GM12878 (cell line): ENCODE data around the gene LARP6. TPM values are rescaled to one million over a fixed set of nuclear protein-coding genes. Genes with fewer than 3 reads are reported as not detected.

Experiments used
- ATAC-seq: fragments of 200-7000 bp; cut with Tn5 transposase; 3 replicates; pipeline ENCODE4 v1.9.1; 2020; ENCODE audit warnings: mild to moderate bottlenecking, moderate library complexity
- BruUV-seq: library from RNA; stranded (reverse); fragments of 400-500 nt; replicated peaks from 2 replicates; lab custom pipeline; 2021; lab: Mats Ljungman, UMichigan
- CTCF ChIA-PET: fragments of 300-600 bp; sonication (Branson Sonifier 250); formaldehyde crosslinking; extraction: SDS; loops from one replicate; lab custom pipeline; 2021; ENCODE audit warnings: inconsistent platforms; lab: Yijun Ruan, JAX
- POLR2A ChIA-PET: fragments of 350-600 bp; formaldehyde crosslinking; extraction: SDS; loops from one replicate; lab custom pipeline; 2021; ENCODE audit warnings: inconsistent platforms; lab: Charles Lee
- RAD21 ChIA-PET: fragments of 300-600 bp; sonication (Branson Sonifier 250); formaldehyde crosslinking; loops from one replicate; lab custom pipeline; 2023; ENCODE audit warnings: antibody characterized with exemption; ENCODE audit not compliant: unreplicated experiment; lab: Charles Lee
- SMC1A ChIA-PET: fragments of 300-600 bp; sonication (Branson Sonifier 250); formaldehyde crosslinking; loops from one replicate; lab custom pipeline; 2023; ENCODE audit not compliant: unreplicated experiment, uncharacterized antibody; lab: Charles Lee
- DNase-seq: peaks from one replicate; pipeline ENCODE4 v3.0.0-alpha.2; 2011; ENCODE audit warnings: low read depth, low spot score
- FAIRE-seq: peaks from 3 replicates; lab custom pipeline; 2011; peaks lifted over from hg19 to GRCh38; lab: Jason Lieb, UNC
- H2AFZ ChIP-seq: 2 replicates; pipeline ENCODE4 v1.6.0; 2011; ENCODE audit warnings: low read depth, low read length, control low read depth; ENCODE audit not compliant: control insufficient read depth
- H3K27ac ChIP-seq: 2 replicates; pipeline ENCODE4 v1.5.1; 2011; ENCODE audit warnings: control low read depth; ENCODE audit not compliant: control insufficient read depth, insufficient read depth
- H3K27me3 ChIP-seq, 2 experiments: replicated peaks in 1 of 2; 2 replicates each; pipeline versions ENCODE4 v1.6.0 to v1.6.1; 2011; ENCODE audit warnings: low read length in 1 of 2; ENCODE audit not compliant: control insufficient read depth in 2 of 2, insufficient read depth in 2 of 2
- H3K36me3 ChIP-seq, 2 experiments: 2 replicates each; pipeline ENCODE4 v1.5.1; 2011; ENCODE audit warnings: low read length in 1 of 2; ENCODE audit not compliant: control insufficient read depth in 2 of 2, insufficient read depth in 2 of 2
- H3K4me1 ChIP-seq: 2 replicates; pipeline ENCODE4 v1.6.1; 2011; ENCODE audit warnings: mild to moderate bottlenecking, low read length, moderate library complexity, mixed read lengths; ENCODE audit not compliant: control insufficient read depth, insufficient read depth
- H3K4me2 ChIP-seq: 2 replicates; pipeline ENCODE4 v1.6.0; 2011; ENCODE audit warnings: control low read depth; ENCODE audit not compliant: control insufficient read depth, insufficient read depth
- H3K4me3 ChIP-seq: fragments of 200-600 bp; sonication (generic); 2 replicates; pipeline ENCODE4 v1.5.1; 2016
- H3K79me2 ChIP-seq: 2 replicates; pipeline ENCODE4 v1.6.0; 2011; ENCODE audit warnings: low read length; ENCODE audit not compliant: control insufficient read depth, insufficient read depth
- H3K9ac ChIP-seq: 2 replicates; pipeline ENCODE4 v1.8.0; 2011; ENCODE audit warnings: low read length, control low read depth, mixed read lengths; ENCODE audit not compliant: control insufficient read depth, insufficient read depth
- H3K9me3 ChIP-seq: replicated peaks from 3 replicates; pipeline ENCODE4 v1.5.1; 2011; ENCODE audit warnings: mild to moderate bottlenecking, low read length; ENCODE audit not compliant: control insufficient read depth, insufficient read depth
- H4K20me1 ChIP-seq: 2 replicates; pipeline ENCODE4 v1.6.0; 2011; ENCODE audit not compliant: control insufficient read depth, insufficient read depth
- CBFB ChIP-seq: IDR thresholded peaks from 2 replicates; pipeline ENCODE4 v1.6.1; 2016; ENCODE audit warnings: antibody characterized with exemption, low read depth
- DPF2 ChIP-seq: fragments of 450-650 bp; IDR thresholded peaks from 2 replicates; pipeline ENCODE4 v1.6.1; 2017; ENCODE audit warnings: mild to moderate bottlenecking
- POLR2AphosphoS5 ChIP-seq: IDR thresholded peaks from 2 replicates; pipeline ENCODE4 v1.6.1; 2011; ENCODE audit warnings: mild to moderate bottlenecking, low read length, inconsistent platforms
- RAD21 ChIP-seq: IDR thresholded peaks from 2 replicates; pipeline ENCODE4 v1.6.1; 2011; ENCODE audit warnings: mild to moderate bottlenecking, low read depth, low read length, moderate library complexity; ENCODE audit not compliant: insufficient read depth
- RB1 ChIP-seq: fragments of 450-650 bp; formaldehyde crosslinking; IDR thresholded peaks from 2 replicates; pipeline ENCODE4 v1.6.1; 2017; ENCODE audit warnings: mild to moderate bottlenecking, borderline replicate concordance
- SMC3 ChIP-seq: IDR thresholded peaks from 2 replicates; pipeline ENCODE4 v1.6.1; 2011; ENCODE audit warnings: low read length, improper control_type of control experiment, borderline replicate concordance
- TARDBP ChIP-seq: IDR thresholded peaks from 2 replicates; pipeline ENCODE4 v1.6.1; 2016; ENCODE audit warnings: borderline replicate concordance
- ZZZ3 ChIP-seq: IDR thresholded peaks from 2 replicates; pipeline ENCODE4 v1.6.1; 2011; ENCODE audit warnings: low read depth; ENCODE audit not compliant: control insufficient read depth, insufficient read length
- WGBS: methylation state at CpG from one replicate; pipeline ENCODE4 v1.1.6; 2016; ENCODE audit warnings: low lambda C conversion rate; ENCODE audit not compliant: insufficient replicate concordance, insufficient coverage; ENCODE audit errors: missing lambda C conversion rate; 5-methylcytosine and 5-hydroxymethylcytosine counted together
- in situ Hi-C: fragments of 300-500 bp; cut with MboI; formaldehyde crosslinking; loops from 9 replicates; pipeline ENCODE4 v1.14.3; 2018; ENCODE audit warnings: mixed read lengths
- intact Hi-C: fragments of 100-400 bp; cut with micrococcal nuclease; formaldehyde crosslinking; loops from one replicate; pipeline ENCODE4 v1.14.2; 2022; ENCODE audit not compliant: unreplicated experiment
- polyA plus RNA-seq, 11 experiments: library from polyadenylated mRNA; depleted of rRNA in 4 of 11; unstranded in 6 of 11; stranded (reverse) in 5 of 11; fragments of >200 nt; fragmentation: Nextera tagmentation in 4 of 11; fragmentation: Illumina TruSeq in 1 of 11; extraction: Ambion mirVana in 4 of 11; extraction: Trizol in 1 of 11; gene quantifications; 1 replicate in 1 of 11; 2 replicates in 10 of 11; pipeline versions ENCODE4 v1.2.1 to v1.2.3, GENCODE V29; 2011 to 2016; ENCODE audit warnings: inconsistent platforms in 2 of 11, missing spikeins in 2 of 11, low read depth in 1 of 11
- total RNA-seq, 4 experiments: library from RNA; depleted of rRNA in 3 of 4; stranded (reverse); fragments of >200 nt in 3 of 4; fragmentation: Illumina TruSeq in 1 of 4; extraction: Trizol in 1 of 4; gene quantifications; 2 replicates each; pipeline versions ENCODE4 v1.2.1 to v1.2.3, GENCODE V29; 2013 to 2021
- TF ChIP-seq, protein P1 (sequence below), 3 experiments: IDR thresholded peaks in 2 of 3; conservative IDR thresholded peaks in 1 of 3; 2 replicates each; pipeline ENCODE4 v1.5.1; 2011; ENCODE audit warnings: low read depth in 3 of 3, low read length in 3 of 3, mild to moderate bottlenecking in 3 of 3, control low read depth in 2 of 3, moderate library complexity in 2 of 3, inconsistent platforms in 1 of 3, mixed read lengths in 1 of 3; ENCODE audit not compliant: control insufficient read depth in 2 of 3, insufficient read depth in 1 of 3; ENCODE audit errors: extremely low read depth in 1 of 3
- TF ChIP-seq, protein P2 (sequence below): IDR thresholded peaks from 2 replicates; pipeline ENCODE4 v1.6.1; 2012; ENCODE audit warnings: low read length, inconsistent platforms

LARP6 gene
- total and polyA plus RNA-seq, 10 of the 15 experiments (the other 5 are each of a cell fraction or from before 2014, with no cell fraction given) = 0.74 to 14.6 (median 3.9) TPM

DNA sequence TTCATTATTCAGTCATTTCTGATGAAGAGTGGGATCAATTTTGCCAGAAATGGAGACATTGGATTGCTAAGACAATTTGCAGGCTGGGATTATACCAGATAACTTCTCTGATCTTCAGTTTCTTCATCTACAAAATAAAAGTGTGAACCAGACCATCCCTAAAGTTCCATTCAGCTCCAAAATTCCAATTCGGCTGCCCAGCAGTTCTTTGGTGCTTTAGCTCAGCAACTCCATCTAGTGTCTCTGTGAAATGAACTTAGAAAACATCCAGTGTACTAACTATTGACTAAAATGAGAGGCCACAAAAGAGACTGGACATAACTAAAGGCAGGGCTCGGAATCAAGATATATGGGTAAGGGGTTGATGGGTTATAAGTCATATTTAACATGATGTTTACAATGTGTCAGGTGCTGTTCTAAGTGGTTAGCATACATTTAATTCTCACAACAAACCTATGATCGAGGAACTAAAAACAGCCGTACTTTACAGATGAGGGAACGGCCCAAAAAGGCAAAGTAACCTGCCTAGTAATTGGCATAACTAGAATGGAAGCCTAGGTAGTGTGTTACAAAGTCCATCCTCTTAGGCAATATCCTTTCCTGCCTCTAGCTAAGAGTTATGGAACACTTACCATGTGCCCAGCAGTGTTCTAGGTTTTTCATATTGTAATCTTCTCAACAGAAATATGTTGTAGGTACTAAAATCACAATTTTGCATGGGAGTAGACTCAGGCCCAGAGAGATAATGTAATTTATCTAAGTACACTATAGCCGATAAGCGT lies 21.2 kb upstream of the LARP6 start:
- intact Hi-C loops = no loop called here
- Histone ChIP-seq H3K9ac (no peak overlapping the region), H3K27me3 (no peaks in the 10 kb centered on the region), H3K4me3 (no peak overlapping the region), H4K20me1 (no peaks in the 10 kb centered on the region), H3K27ac (peak overlapping the region; percentile 61; the same call in 1 of the 2 replicates), H3K36me3 (no peaks in the 10 kb centered on the region), H3K9me3 (no peaks in the 10 kb centered on the region), H3K4me1 (peaks cover 15% of the 10 kb centered on the region), H3K79me2 (no peaks in the 10 kb centered on the region), H2AFZ (no peak overlapping the region), H3K4me2 (no peak overlapping the region)
- TF ChIP-seq, protein P1, sequence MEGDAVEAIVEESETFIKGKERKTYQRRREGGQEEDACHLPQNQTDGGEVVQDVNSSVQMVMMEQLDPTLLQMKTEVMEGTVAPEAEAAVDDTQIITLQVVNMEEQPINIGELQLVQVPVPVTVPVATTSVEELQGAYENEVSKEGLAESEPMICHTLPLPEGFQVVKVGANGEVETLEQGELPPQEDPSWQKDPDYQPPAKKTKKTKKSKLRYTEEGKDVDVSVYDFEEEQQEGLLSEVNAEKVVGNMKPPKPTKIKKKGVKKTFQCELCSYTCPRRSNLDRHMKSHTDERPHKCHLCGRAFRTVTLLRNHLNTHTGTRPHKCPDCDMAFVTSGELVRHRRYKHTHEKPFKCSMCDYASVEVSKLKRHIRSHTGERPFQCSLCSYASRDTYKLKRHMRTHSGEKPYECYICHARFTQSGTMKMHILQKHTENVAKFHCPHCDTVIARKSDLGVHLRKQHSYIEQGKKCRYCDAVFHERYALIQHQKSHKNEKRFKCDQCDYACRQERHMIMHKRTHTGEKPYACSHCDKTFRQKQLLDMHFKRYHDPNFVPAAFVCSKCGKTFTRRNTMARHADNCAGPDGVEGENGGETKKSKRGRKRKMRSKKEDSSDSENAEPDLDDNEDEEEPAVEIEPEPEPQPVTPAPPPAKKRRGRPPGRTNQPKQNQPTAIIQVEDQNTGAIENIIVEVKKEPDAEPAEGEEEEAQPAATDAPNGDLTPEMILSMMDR (IDR thresholded peaks at IDR 0.05 in 2 of 3, conservative IDR thresholded peaks at IDR 0.05 in 1 of 3; ENCODE audit: control insufficient read depth in 2 of 3, extremely low read depth in 1 of 3, insufficient read depth in 1 of 3, low read depth in 3 of 3, low read length in 3 of 3) = peak in 2 of 3 experiments; percentile 16 to 23; a peak in 2 of 6 replicates
- TF ChIP-seq RB1 (no peak), DPF2 (no peak), POLR2AphosphoS5 (no peak), TARDBP (no peak), RAD21 (peak; percentile 52), SMC3 (peak; percentile 15; the same call in 1 of the 2 replicates), CBFB (no peak), ZZZ3 (no peak)
- TF ChIP-seq, protein P2, sequence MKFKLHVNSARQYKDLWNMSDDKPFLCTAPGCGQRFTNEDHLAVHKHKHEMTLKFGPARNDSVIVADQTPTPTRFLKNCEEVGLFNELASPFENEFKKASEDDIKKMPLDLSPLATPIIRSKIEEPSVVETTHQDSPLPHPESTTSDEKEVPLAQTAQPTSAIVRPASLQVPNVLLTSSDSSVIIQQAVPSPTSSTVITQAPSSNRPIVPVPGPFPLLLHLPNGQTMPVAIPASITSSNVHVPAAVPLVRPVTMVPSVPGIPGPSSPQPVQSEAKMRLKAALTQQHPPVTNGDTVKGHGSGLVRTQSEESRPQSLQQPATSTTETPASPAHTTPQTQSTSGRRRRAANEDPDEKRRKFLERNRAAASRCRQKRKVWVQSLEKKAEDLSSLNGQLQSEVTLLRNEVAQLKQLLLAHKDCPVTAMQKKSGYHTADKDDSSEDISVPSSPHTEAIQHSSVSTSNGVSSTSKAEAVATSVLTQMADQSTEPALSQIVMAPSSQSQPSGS = no peak
- ChIA-PET SMC1A (interaction anchor here (0.8 to 1.8 kb wide), 4 partner anchors 10 to 43 kb away, joined by 3 to 5 read pairs (median 4); no protein-coding TSS in a partner anchor), RAD21 (no interaction called here), POLR2A (no interaction called here), CTCF (interaction anchor here (0.6 kb wide), 1 partner anchor 565 kb away, joined by 3 read pairs; no protein-coding TSS in a partner anchor)
- DNase-seq (no peak), FAIRE-seq (no peak), ATAC-seq (no peak)
- WGBS = 72% methylated on average over 7 of the region's 7 CpGs
- no TSS peak for BruUV-seq
- in situ Hi-C loops = no loop called here
